K562 (cell line): ENCODE results near the gene SHB. TPM values are rescaled to one million over a fixed set of nuclear protein-coding genes. Genes with fewer than 3 reads are reported as not detected.

ENCODE experiments used
- CTBP1 ChIP-seq: fragments of 450-650 bp; IDR thresholded peaks from 2 replicates; pipeline ENCODE4 v1.6.1; 2016; ENCODE audit warnings: borderline replicate concordance
- ELF1 ChIP-seq: fragments of 200-800 bp; sonication (Bioruptor generic); IDR thresholded peaks from 2 replicates; pipeline ENCODE4 v1.6.1; 2016; ENCODE audit warnings: missing genetic modification characterization, missing compliant biosample characterization
- ELF4 ChIP-seq: fragments of 450-650 bp; formaldehyde crosslinking; IDR thresholded peaks from 2 replicates; pipeline ENCODE4 v1.4.0; 2022; ENCODE audit warnings: missing genetic modification characterization
- ELK1 ChIP-seq: sonication (generic); formaldehyde crosslinking; IDR thresholded peaks from 2 replicates; pipeline ENCODE4 v1.8.1; 2022; ENCODE audit warnings: missing genetic modification reagents
- ETV1 ChIP-seq: fragments of 450-650 bp; conservative IDR thresholded peaks from 2 replicates; pipeline ENCODE4 v1.6.1; 2016; ENCODE audit warnings: missing genetic modification characterization, control low read depth, low read depth, missing compliant biosample characterization
- FOSL1 ChIP-seq: fragments of 200-800 bp; sonication (Bioruptor generic); conservative IDR thresholded peaks from 2 replicates; pipeline ENCODE4 v1.6.1; 2016; ENCODE audit warnings: missing genetic modification characterization, missing compliant biosample characterization
- HMGXB4 ChIP-seq: sonication (generic); formaldehyde crosslinking; IDR thresholded peaks from 2 replicates; pipeline ENCODE4 v1.8.1; 2023; ENCODE audit warnings: mild to moderate bottlenecking, missing genetic modification reagents
- ILK ChIP-seq: fragments of 450-650 bp; IDR thresholded peaks from 2 replicates; pipeline ENCODE4 v1.6.1; 2016; ENCODE audit warnings: missing genetic modification characterization, low read depth, mild to moderate bottlenecking, missing compliant biosample characterization, moderate library complexity, borderline replicate concordance
- KAT2B ChIP-seq: IDR thresholded peaks from one replicate; pipeline ENCODE4 v1.6.1; 2012; ENCODE audit warnings: low read depth, mild to moderate bottlenecking, control low read depth, inconsistent platforms, low read length, moderate library complexity
- KLF6 ChIP-seq: fragments of 250-450 bp; sonication (Bioruptor Pico); IDR thresholded peaks from 2 replicates; pipeline ENCODE4 v1.4.0; 2020; ENCODE audit warnings: mild to moderate bottlenecking, moderate library complexity, borderline replicate concordance
- MTA2 ChIP-seq: fragments of 450-650 bp; IDR thresholded peaks from 2 replicates; pipeline ENCODE4 v1.6.1; 2016; ENCODE audit warnings: low read depth
- MYC ChIP-seq, 2 experiments: fragments of 250-450 bp in 1 of 2; sonication (Bioruptor Pico) in 1 of 2; IDR thresholded peaks; 2 replicates each; pipeline versions ENCODE4 v1.5.1 to v1.6.1; 2012 to 2021; ENCODE audit warnings: low read depth in 2 of 2, borderline replicate concordance in 1 of 2, improper control_type of control experiment in 1 of 2, low read length in 1 of 2, mild to moderate bottlenecking in 1 of 2, moderate library complexity in 1 of 2
- NCOR1 ChIP-seq: fragments of 450-650 bp; IDR thresholded peaks from 2 replicates; pipeline ENCODE4 v1.6.1; 2016; ENCODE audit warnings: mild to moderate bottlenecking, moderate library complexity
- SMAD1 ChIP-seq: fragments of 150-350 bp; IDR thresholded peaks from 2 replicates; pipeline ENCODE4 v1.6.1; 2014; ENCODE audit warnings: low read length, low read depth; ENCODE audit not compliant: partially characterized antibody
- SMARCA4 ChIP-seq: fragments of 450-650 bp; IDR thresholded peaks from 2 replicates; pipeline ENCODE4 v1.6.1; 2016
- SOX6 ChIP-seq: fragments of 450-650 bp; IDR thresholded peaks from 2 replicates; pipeline ENCODE4 v1.6.1; 2014; ENCODE audit warnings: mild to moderate bottlenecking
- STAG1 ChIP-seq: sonication (generic); formaldehyde crosslinking; IDR thresholded peaks from 2 replicates; pipeline ENCODE4 v1.5.0; 2020; ENCODE audit warnings: missing genetic modification reagents, borderline replicate concordance
- ZNF384 ChIP-seq: IDR thresholded peaks from 2 replicates; pipeline ENCODE4 v1.6.1; 2012; ENCODE audit warnings: low read depth, low read length, improper control_type of control experiment
- polyA plus RNA-seq, 8 experiments: library from polyadenylated mRNA; depleted of rRNA in 4 of 8; stranded (reverse) in 5 of 8; unstranded in 3 of 8; fragments of >200 nt; fragmentation: Nextera tagmentation in 2 of 8; fragmentation: Illumina TruSeq in 1 of 8; extraction: Ambion mirVana in 2 of 8; extraction: Trizol in 1 of 8; gene quantifications; 2 replicates each; pipeline versions ENCODE4 v1.2.1 to v1.2.3, GENCODE V29; 2011 to 2014; ENCODE audit warnings: inconsistent platforms in 1 of 8, missing spikeins in 1 of 8
- total RNA-seq, 7 experiments: library from RNA; depleted of rRNA in 6 of 7; stranded (reverse); fragments of >200 nt in 6 of 7; fragmentation: Illumina TruSeq in 2 of 7; extraction: Trizol in 2 of 7; gene quantifications; 2 replicates each; pipeline versions ENCODE4 v1.2.1 to v1.2.3, GENCODE V29; 2011 to 2021; ENCODE audit warnings: low replicate concordance in 1 of 7
- TF ChIP-seq, protein P1 (sequence below): fragments of 250-450 bp; sonication (Bioruptor Pico); IDR thresholded peaks from 2 replicates; pipeline ENCODE4 v1.5.0; 2021; ENCODE audit warnings: mild to moderate bottlenecking, borderline replicate concordance
- TF ChIP-seq, protein P2 (sequence below): fragments of 250-450 bp; sonication (Bioruptor Pico); IDR thresholded peaks from 2 replicates; pipeline ENCODE4 v1.4.0; 2020; ENCODE audit warnings: mild to moderate bottlenecking

The SHB gene
- total and polyA plus RNA-seq, 9 of the 15 experiments (the other 6 are each of a cell fraction or from before 2014, with no cell fraction given), result 0.78 to 16.0 (median 5.3) TPM

GRCh38 chr9:38107811-38108304 is 38.8 kb upstream of the SHB start (continued):
- TF ChIP-seq KLF6 (CRISPR knock-in tag) (no peak), ILK (tag) (no peak), HMGXB4 (no peak), SMARCA4 (peak; percentile 69), ZNF384 (no peak), NCOR1 (peak; percentile 43; the same call in 1 of the 2 replicates), KAT2B (no peak), MYC (IDR thresholded peaks at IDR 0.05; ENCODE audit: low read depth, low read length) (peak; percentile 18; the same call in 1 of the 2 replicates), MYC (CRISPR knock-in tag; IDR thresholded peaks at IDR 0.05; ENCODE audit: borderline replicate concordance, low read depth) (no peak), ELF1 (tag) (peak; percentile 73), CTBP1 (peak; percentile 82), ELF4 (peak; percentile 55), FOSL1 (tag) (peak; percentile 34; the same call in 1 of the 2 replicates), STAG1 (CRISPR knock-in tag) (no peak), SMAD1 (no peak), MTA2 (no peak), SOX6 (peak; percentile 96), ETV1 (tag) (peak; percentile 23; the same call in 1 of the 2 replicates), ELK1 (CRISPR knock-in tag) (no peak)
- TF ChIP-seq, protein P1, sequence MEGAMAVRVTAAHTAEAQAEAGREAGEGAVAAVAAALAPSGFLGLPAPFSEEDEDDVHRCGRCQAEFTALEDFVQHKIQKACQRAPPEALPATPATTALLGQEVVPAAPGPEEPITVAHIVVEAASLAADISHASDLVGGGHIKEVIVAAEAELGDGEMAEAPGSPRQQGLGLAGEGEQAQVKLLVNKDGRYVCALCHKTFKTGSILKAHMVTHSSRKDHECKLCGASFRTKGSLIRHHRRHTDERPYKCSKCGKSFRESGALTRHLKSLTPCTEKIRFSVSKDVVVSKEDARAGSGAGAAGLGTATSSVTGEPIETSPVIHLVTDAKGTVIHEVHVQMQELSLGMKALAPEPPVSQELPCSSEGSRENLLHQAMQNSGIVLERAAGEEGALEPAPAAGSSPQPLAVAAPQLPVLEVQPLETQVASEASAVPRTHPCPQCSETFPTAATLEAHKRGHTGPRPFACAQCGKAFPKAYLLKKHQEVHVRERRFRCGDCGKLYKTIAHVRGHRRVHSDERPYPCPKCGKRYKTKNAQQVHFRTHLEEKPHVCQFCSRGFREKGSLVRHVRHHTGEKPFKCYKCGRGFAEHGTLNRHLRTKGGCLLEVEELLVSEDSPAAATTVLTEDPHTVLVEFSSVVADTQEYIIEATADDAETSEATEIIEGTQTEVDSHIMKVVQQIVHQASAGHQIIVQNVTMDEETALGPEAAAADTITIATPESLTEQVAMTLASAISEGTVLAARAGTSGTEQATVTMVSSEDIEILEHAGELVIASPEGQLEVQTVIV (CRISPR knock-in tag), result no peak
- TF ChIP-seq, protein P2, sequence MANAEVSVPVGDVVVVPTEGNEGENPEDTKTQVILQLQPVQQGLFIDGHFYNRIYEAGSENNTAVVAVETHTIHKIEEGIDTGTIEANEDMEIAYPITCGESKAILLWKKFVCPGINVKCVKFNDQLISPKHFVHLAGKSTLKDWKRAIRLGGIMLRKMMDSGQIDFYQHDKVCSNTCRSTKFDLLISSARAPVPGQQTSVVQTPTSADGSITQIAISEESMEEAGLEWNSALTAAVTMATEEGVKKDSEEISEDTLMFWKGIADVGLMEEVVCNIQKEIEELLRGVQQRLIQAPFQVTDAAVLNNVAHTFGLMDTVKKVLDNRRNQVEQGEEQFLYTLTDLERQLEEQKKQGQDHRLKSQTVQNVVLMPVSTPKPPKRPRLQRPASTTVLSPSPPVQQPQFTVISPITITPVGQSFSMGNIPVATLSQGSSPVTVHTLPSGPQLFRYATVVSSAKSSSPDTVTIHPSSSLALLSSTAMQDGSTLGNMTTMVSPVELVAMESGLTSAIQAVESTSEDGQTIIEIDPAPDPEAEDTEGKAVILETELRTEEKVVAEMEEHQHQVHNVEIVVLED (CRISPR knock-in tag), result 0 out of 2 replicates have a peak, but pooled peaks have one; percentile 52
